ENCODE results near the gene PHF12. TPM values are rescaled to one million over a fixed set of nuclear protein-coding genes. Genes with fewer than 3 reads are reported as not detected.
A peak's percentile ranks its signal among the peaks of the same experiment; 100 is the strongest.

Gene PHF12
- total RNA-seq, 1 experiment from 2014 or later = 35.7 TPM

DNA sequence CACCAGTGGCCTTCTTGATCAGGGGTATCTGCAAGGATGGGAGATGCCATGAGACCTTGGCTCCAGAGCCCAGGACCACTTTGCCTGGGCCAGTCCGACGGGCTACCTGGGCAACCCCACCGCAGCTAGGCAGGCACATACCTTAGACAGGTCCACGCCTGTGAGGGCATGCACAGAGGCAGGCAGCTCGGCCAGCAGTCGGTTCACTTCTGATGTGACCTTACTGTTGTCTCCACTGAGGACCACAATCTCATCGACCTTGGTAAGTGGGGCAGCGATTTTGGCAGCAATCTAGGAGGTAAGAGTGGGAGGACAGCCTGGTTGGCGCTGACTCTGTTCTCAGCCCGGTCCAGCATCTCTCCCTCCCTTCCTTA is 70.8 kb downstream of the PHF12 start:
- DNase-seq (ENCODE audit: low read depth, low spot score) = no peak
- RAD21 ChIA-PET (ENCODE audit: low non-redundant PET in 1 of 2, low total read pairs in 2 of 2, uncharacterized antibody in 2 of 2, unreplicated experiment in 2 of 2) = interaction anchor here in 1 of 2 experiments (2.3 kb wide), 1 partner anchor 117 kb away, joined by 10 read pairs; no protein-coding TSS in a partner anchor

DNA sequence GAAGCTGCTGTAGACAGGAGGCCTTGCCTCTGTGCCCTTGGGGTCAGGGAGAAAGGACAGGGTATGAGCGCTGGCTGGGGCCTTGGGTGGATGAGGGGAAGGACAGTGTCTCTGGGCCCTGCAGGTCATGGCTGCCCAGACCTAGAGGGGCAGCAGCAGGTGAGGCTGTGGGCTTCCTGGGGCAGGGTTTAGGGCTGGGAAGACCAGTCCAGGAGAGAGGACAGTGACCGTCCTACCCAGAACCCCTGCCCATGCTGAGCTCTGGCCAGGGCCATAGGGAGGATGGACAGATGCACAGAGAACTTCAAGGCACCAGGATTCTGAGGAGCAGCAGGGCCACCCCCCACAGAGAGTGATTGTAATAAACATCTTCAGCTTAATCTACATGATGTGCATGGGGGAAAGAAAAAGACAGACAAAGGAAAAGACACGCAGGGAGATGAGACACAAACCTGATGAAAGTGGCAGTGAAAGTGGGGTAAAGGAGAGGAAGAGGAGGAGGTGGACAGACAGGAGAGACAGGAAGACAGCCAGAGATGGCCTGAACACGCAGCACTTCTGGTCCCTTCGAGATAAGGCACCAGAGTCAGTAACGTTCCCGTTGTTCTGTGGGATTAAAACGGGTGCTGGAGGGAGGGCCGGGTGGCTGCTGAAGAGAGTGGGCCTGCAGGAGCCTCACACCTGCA is 71.3 kb downstream of the PHF12 start:
- no peak overlapping the region for H3K27ac ChIP-seq (ENCODE audit: low read depth, low read length)
- H3K27me3 ChIP-seq (ENCODE audit: insufficient read depth, low read length) = no peaks in the 10 kb centered on the region
- H4K20me1 ChIP-seq (ENCODE audit: insufficient read depth) = no peaks in the 10 kb centered on the region
- intact Hi-C loops (cut with micrococcal nuclease) = loop anchor here (1.0 kb wide), 2 partner anchors 117 to 153 kb away; no protein-coding TSS in a partner anchor
- no peaks in the 10 kb centered on the region for H3K9me2 ChIP-seq (ENCODE audit: insufficient read depth)
- DNase-seq (ENCODE audit: low read depth, low spot score) = no peak
- RAD21 ChIA-PET (ENCODE audit: low non-redundant PET in 1 of 2, low total read pairs in 2 of 2, uncharacterized antibody in 2 of 2, unreplicated experiment in 2 of 2) = interaction anchor here (1.2 to 2.3 kb wide), 4 partner anchors 116 to 153 kb away, joined by 4 to 10 read pairs (median 8); partner anchors contain the start of genes NEK8 (in 1 of the 2) and TLCD1 (in 1 of the 2)
- H3K9me3 ChIP-seq (ENCODE audit: control insufficient read depth in 1 of 2, insufficient read depth in 1 of 2, low read depth in 1 of 2, low read length in 2 of 2) = no peaks in the 10 kb centered on the region
- no peak overlapping the region for H3K4me2 ChIP-seq (ENCODE audit: low read length)
- H3K9ac ChIP-seq (ENCODE audit: low read length) = no peak overlapping the region
- ATAC-seq = no peak
- BruUV-seq (replicated peaks) = TSS peak; percentile 37
- no peak overlapping the region for H3K4me3 ChIP-seq (replicated peaks in 1 of 2; ENCODE audit: low read depth in 1 of 2, low read length in 2 of 2)
- H3K79me2 ChIP-seq (ENCODE audit: insufficient read depth, low read length) = no peaks in the 10 kb centered on the region
- POLR2A ChIA-PET = interaction anchor here (1.0 kb wide), 2 partner anchors 151 to 153 kb away, joined by 3 to 5 read pairs; partner anchors contain the start of gene NEK8
- H2AFZ ChIP-seq (ENCODE audit: low read depth, low read length, poor library complexity, severe bottlenecking) = no peak overlapping the region
- CTCF ChIA-PET = interaction anchor here (1.2 to 2.4 kb wide), 4 partner anchors 13 to 152 kb away, joined by 3 to 57 read pairs (median 22); partner anchors contain the start of genes NEK8 and TLCD1
- no peaks in the 10 kb centered on the region; a peak in 1 of 4 replicates for H3K4me1 ChIP-seq (ENCODE audit: control insufficient read depth in 1 of 2, insufficient read depth in 2 of 2, low read length in 2 of 2)
- H3K36me3 ChIP-seq (ENCODE audit: control insufficient read depth in 1 of 2, insufficient read depth in 2 of 2, low read length in 2 of 2) = peaks cover 0 to 5% of the 10 kb centered on the region in 2 experiments; a peak in 2 of 4 replicates
- TF ChIP-seq ELF1 (IDR thresholded peaks at IDR 0.05; ENCODE audit: borderline replicate concordance, low read depth) (no peak), EGR1 (IDR thresholded peaks at IDR 0.05; ENCODE audit: low read depth) (no peak), CEBPB (IDR thresholded peaks at IDR 0.05; ENCODE audit: low read depth) (no peak), SRF (IDR thresholded peaks at IDR 0.05; ENCODE audit: low read depth) (no peak), POLR2AphosphoS5 (IDR thresholded peaks at IDR 0.05; ENCODE audit: low read depth, low read length) (no peak), RAD21 (IDR thresholded peaks at IDR 0.05; ENCODE audit: low read depth) (no peak), YY1 (IDR thresholded peaks at IDR 0.05; ENCODE audit: extremely low read depth, insufficient replicate concordance, low read depth, low read length) (no peak)
- TF ChIP-seq, protein P1, sequence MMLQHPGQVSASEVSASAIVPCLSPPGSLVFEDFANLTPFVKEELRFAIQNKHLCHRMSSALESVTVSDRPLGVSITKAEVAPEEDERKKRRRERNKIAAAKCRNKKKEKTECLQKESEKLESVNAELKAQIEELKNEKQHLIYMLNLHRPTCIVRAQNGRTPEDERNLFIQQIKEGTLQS (IDR thresholded peaks at IDR 0.05) = no peak
- TF ChIP-seq, protein P2, sequence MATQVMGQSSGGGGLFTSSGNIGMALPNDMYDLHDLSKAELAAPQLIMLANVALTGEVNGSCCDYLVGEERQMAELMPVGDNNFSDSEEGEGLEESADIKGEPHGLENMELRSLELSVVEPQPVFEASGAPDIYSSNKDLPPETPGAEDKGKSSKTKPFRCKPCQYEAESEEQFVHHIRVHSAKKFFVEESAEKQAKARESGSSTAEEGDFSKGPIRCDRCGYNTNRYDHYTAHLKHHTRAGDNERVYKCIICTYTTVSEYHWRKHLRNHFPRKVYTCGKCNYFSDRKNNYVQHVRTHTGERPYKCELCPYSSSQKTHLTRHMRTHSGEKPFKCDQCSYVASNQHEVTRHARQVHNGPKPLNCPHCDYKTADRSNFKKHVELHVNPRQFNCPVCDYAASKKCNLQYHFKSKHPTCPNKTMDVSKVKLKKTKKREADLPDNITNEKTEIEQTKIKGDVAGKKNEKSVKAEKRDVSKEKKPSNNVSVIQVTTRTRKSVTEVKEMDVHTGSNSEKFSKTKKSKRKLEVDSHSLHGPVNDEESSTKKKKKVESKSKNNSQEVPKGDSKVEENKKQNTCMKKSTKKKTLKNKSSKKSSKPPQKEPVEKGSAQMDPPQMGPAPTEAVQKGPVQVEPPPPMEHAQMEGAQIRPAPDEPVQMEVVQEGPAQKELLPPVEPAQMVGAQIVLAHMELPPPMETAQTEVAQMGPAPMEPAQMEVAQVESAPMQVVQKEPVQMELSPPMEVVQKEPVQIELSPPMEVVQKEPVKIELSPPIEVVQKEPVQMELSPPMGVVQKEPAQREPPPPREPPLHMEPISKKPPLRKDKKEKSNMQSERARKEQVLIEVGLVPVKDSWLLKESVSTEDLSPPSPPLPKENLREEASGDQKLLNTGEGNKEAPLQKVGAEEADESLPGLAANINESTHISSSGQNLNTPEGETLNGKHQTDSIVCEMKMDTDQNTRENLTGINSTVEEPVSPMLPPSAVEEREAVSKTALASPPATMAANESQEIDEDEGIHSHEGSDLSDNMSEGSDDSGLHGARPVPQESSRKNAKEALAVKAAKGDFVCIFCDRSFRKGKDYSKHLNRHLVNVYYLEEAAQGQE (IDR thresholded peaks at IDR 0.05; ENCODE audit: low read depth) = no peak

More for the DNA sequence above, 70.8 kb downstream of the PHF12 start:
- H3K4me1 ChIP-seq (ENCODE audit: control insufficient read depth in 1 of 2, insufficient read depth in 2 of 2, low read length in 2 of 2) = no peaks in the 10 kb centered on the region; a peak in 1 of 4 replicates
- no peaks in the 10 kb centered on the region for H3K79me2 ChIP-seq (ENCODE audit: insufficient read depth, low read length)
- POLR2A ChIA-PET = no interaction called here
- BruUV-seq (replicated peaks) = no TSS peak
- H3K27me3 ChIP-seq (ENCODE audit: insufficient read depth, low read length) = no peaks in the 10 kb centered on the region
- no peaks in the 10 kb centered on the region for H4K20me1 ChIP-seq (ENCODE audit: insufficient read depth)
- H2AFZ ChIP-seq (ENCODE audit: low read depth, low read length, poor library complexity, severe bottlenecking) = no peak overlapping the region
- no peak overlapping the region for H3K27ac ChIP-seq (ENCODE audit: low read depth, low read length)
- CTCF ChIA-PET = interaction anchor here (2.4 kb wide), 1 partner anchor 117 kb away, joined by 57 read pairs; no protein-coding TSS in a partner anchor
- no peaks in the 10 kb centered on the region for H3K9me2 ChIP-seq (ENCODE audit: insufficient read depth)
- peaks cover 0 to 5% of the 10 kb centered on the region in 2 experiments; a peak in 2 of 4 replicates for H3K36me3 ChIP-seq (ENCODE audit: control insufficient read depth in 1 of 2, insufficient read depth in 2 of 2, low read length in 2 of 2)
- no peaks in the 10 kb centered on the region for H3K9me3 ChIP-seq (ENCODE audit: control insufficient read depth in 1 of 2, insufficient read depth in 1 of 2, low read depth in 1 of 2, low read length in 2 of 2)
- no peak overlapping the region for H3K4me3 ChIP-seq (replicated peaks in 1 of 2; ENCODE audit: low read depth in 1 of 2, low read length in 2 of 2)
- TF ChIP-seq EZH2 (IDR thresholded peaks at IDR 0.05) (no peak), FOSL1 (IDR thresholded peaks at IDR 0.05; ENCODE audit: low read depth) (no peak), ZNF274 (IDR thresholded peaks at IDR 0.05; ENCODE audit: low read depth, low read length) (no peak), POLR2A (IDR thresholded peaks at IDR 0.05; ENCODE audit: borderline replicate concordance, extremely low read depth, insufficient read depth, insufficient read length) (no peak), RAD21 (IDR thresholded peaks at IDR 0.05; ENCODE audit: low read depth) (no peak), ZFX (IDR thresholded peaks at IDR 0.05) (no peak), SRF (IDR thresholded peaks at IDR 0.05; ENCODE audit: low read depth) (no peak), ELF1 (IDR thresholded peaks at IDR 0.05; ENCODE audit: borderline replicate concordance, low read depth) (no peak), POLR2AphosphoS5 (IDR thresholded peaks at IDR 0.05; ENCODE audit: low read depth, low read length) (no peak), SP1 (IDR thresholded peaks at IDR 0.05; ENCODE audit: low read depth) (no peak), JUND (IDR thresholded peaks at IDR 0.05) (no peak)
- TF ChIP-seq, protein P1 (IDR thresholded peaks at IDR 0.05) = no peak
- TF ChIP-seq, protein P3, sequence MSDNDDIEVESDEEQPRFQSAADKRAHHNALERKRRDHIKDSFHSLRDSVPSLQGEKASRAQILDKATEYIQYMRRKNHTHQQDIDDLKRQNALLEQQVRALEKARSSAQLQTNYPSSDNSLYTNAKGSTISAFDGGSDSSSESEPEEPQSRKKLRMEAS (IDR thresholded peaks at IDR 0.05) = no peak
- intact Hi-C loops (cut with micrococcal nuclease) = no loop called here
- ATAC-seq = no peak
- no peak overlapping the region for H3K9ac ChIP-seq (ENCODE audit: low read length)
- no peak overlapping the region for H3K4me2 ChIP-seq (ENCODE audit: low read length)
